MM.1S (cell line): Measurements from ENCODE around the gene CEP43.

ENCODE experiments used
- CTCF ChIP-seq: fragments of 300-600 bp; sonication (generic); IDR thresholded peaks from 2 replicates; pipeline ENCODE4 v1.5.1; 2016; ENCODE audit warnings: antibody characterized with exemption, low read length, mixed read lengths
- EZH2 ChIP-seq: fragments of 300-600 bp; sonication (generic); optimal IDR thresholded peaks from 2 replicates; pipeline ENCODE3; 2017; ENCODE audit warnings: low read depth, mild to moderate bottlenecking, antibody characterized with exemption, low read length, mixed read lengths

GRCh38 chr6:166969390-166970002 is 29.7 kb upstream of the CEP43 start:
- TF ChIP-seq CTCF: no peak
- TF ChIP-seq EZH2: no peak
